ENCODE data around the gene GLG1. TPM values are rescaled to one million over a fixed set of nuclear protein-coding genes. Genes with fewer than 3 reads are reported as not detected.

Gene GLG1
- total RNA-seq, 1 donor = 191 TPM

- no peak overlapping the region for H3K27ac ChIP-seq (ENCODE audit: low read depth, low read length)
- no peak for DNase-seq (ENCODE audit: insufficient read length, low spot score, missing footprints)
- peak overlapping the region; percentile 96 for H3K4me3 ChIP-seq (ENCODE audit: insufficient read depth, low read length)
These were observed 1.6 kb downstream of the GLG1 start for GRCh38 chr16:74605332-74605731.

GRCh38 chr16:74603848-74604247 is 3.1 kb downstream of the GLG1 start:
- Histone ChIP-seq H4K20me1 (ENCODE audit: insufficient read depth, low read length) (peaks cover 47% of the 10 kb centered on the region), H2AFZ (ENCODE audit: low read length) (no peak overlapping the region), H3K27me3 (ENCODE audit: insufficient read depth, low read length) (no peaks in the 10 kb centered on the region), H3K4me2 (ENCODE audit: insufficient read depth, low read length) (peak overlapping the region; percentile 91), H3K27ac (ENCODE audit: low read depth, low read length) (no peak overlapping the region), H3K36me3 (ENCODE audit: insufficient read depth, low read length) (no peaks in the 10 kb centered on the region), H3K4me1 (ENCODE audit: insufficient read depth, low read length) (peaks cover 27% of the 10 kb centered on the region), H3K4me3 (ENCODE audit: insufficient read depth, low read length) (no peak overlapping the region), H3K79me2 (ENCODE audit: insufficient read depth, low read length) (peaks cover 79% of the 10 kb centered on the region), H3K9me3 (ENCODE audit: low read depth, low read length) (no peaks in the 10 kb centered on the region)
- DNase-seq (ENCODE audit: insufficient read length, low spot score, missing footprints) = no peak
- TF ChIP-seq CTCF (IDR thresholded peaks at IDR 0.05; ENCODE audit: extremely low read depth, low read depth, low read length) = no peak

More at GRCh38 chr16:74605332-74605731, 1.6 kb downstream of the GLG1 start:
- Histone ChIP-seq H3K4me2 (ENCODE audit: insufficient read depth, low read length) (peak overlapping the region; percentile 91), H3K4me1 (ENCODE audit: insufficient read depth, low read length) (peaks cover 27% of the 10 kb centered on the region), H3K79me2 (ENCODE audit: insufficient read depth, low read length) (peaks cover 65% of the 10 kb centered on the region), H4K20me1 (ENCODE audit: insufficient read depth, low read length) (peaks cover 39% of the 10 kb centered on the region), H3K9me3 (ENCODE audit: low read depth, low read length) (no peaks in the 10 kb centered on the region), H3K27me3 (ENCODE audit: insufficient read depth, low read length) (no peaks in the 10 kb centered on the region), H2AFZ (ENCODE audit: low read length) (no peak overlapping the region), H3K36me3 (ENCODE audit: insufficient read depth, low read length) (no peaks in the 10 kb centered on the region)
- TF ChIP-seq CTCF (IDR thresholded peaks at IDR 0.05; ENCODE audit: extremely low read depth, low read depth, low read length) = no peak

- DNase-seq (ENCODE audit: insufficient read length, low spot score, missing footprints) = no peak
- Histone ChIP-seq H3K36me3 (ENCODE audit: insufficient read depth, low read length) (peaks cover 3% of the 10 kb centered on the region), H3K4me3 (ENCODE audit: insufficient read depth, low read length) (no peak overlapping the region), H3K4me1 (ENCODE audit: insufficient read depth, low read length) (peaks cover 19% of the 10 kb centered on the region), H3K27me3 (ENCODE audit: insufficient read depth, low read length) (no peaks in the 10 kb centered on the region), H4K20me1 (ENCODE audit: insufficient read depth, low read length) (peaks cover 51% of the 10 kb centered on the region), H3K27ac (ENCODE audit: low read depth, low read length) (no peak overlapping the region), H3K4me2 (ENCODE audit: insufficient read depth, low read length) (no peak overlapping the region), H3K9me3 (ENCODE audit: low read depth, low read length) (no peaks in the 10 kb centered on the region), H3K79me2 (ENCODE audit: insufficient read depth, low read length) (peaks cover 94% of the 10 kb centered on the region), H2AFZ (ENCODE audit: low read length) (no peak overlapping the region)
- no peak for TF ChIP-seq CTCF (IDR thresholded peaks at IDR 0.05; ENCODE audit: extremely low read depth, low read depth, low read length)
These were observed 5.6 kb downstream of the GLG1 start for GRCh38 chr16:74601126-74601871.

GRCh38 chr16:74596586-74596985 is 10.3 kb downstream of the GLG1 start:
- no peak for TF ChIP-seq CTCF (IDR thresholded peaks at IDR 0.05; ENCODE audit: extremely low read depth, low read depth, low read length)
- DNase-seq (ENCODE audit: insufficient read length, low spot score, missing footprints) = no peak
- H3K79me2 ChIP-seq (ENCODE audit: insufficient read depth, low read length) = peaks cover 86% of the 10 kb centered on the region
- no peak overlapping the region for H3K4me2 ChIP-seq (ENCODE audit: insufficient read depth, low read length)
- H3K4me3 ChIP-seq (ENCODE audit: insufficient read depth, low read length) = no peak overlapping the region
- H3K36me3 ChIP-seq (ENCODE audit: insufficient read depth, low read length) = peaks cover 4% of the 10 kb centered on the region
- H4K20me1 ChIP-seq (ENCODE audit: insufficient read depth, low read length) = peaks cover 44% of the 10 kb centered on the region
- H2AFZ ChIP-seq (ENCODE audit: low read length) = no peak overlapping the region
- H3K9me3 ChIP-seq (ENCODE audit: low read depth, low read length) = no peaks in the 10 kb centered on the region
- H3K27me3 ChIP-seq (ENCODE audit: insufficient read depth, low read length) = no peaks in the 10 kb centered on the region
- peaks cover 6% of the 10 kb centered on the region for H3K4me1 ChIP-seq (ENCODE audit: insufficient read depth, low read length)
- H3K27ac ChIP-seq (ENCODE audit: low read depth, low read length) = no peak overlapping the region
